ENCODE results near the gene INO80B. TPM values are rescaled to one million over a fixed set of nuclear protein-coding genes. Genes with fewer than 3 reads are reported as not detected.
A peak's percentile ranks its signal among the peaks of the same experiment; 100 is the strongest.

INO80B gene
- total RNA-seq, 1 experiment from 2014 or later = 26.5 TPM

- H3K27me3 ChIP-seq (ENCODE audit: control insufficient read depth, insufficient read depth, low read length) = no peaks in the 10 kb centered on the region
- peak overlapping the region; percentile 86 to 94 for H3K4me3 ChIP-seq (ENCODE audit: low read depth in 2 of 2, low read length in 2 of 2)
- ChIA-PET POLR2A (interaction anchor here (1.0 kb wide), 1 partner anchor 47 kb away, joined by 3 read pairs; no protein-coding TSS in a partner anchor), CTCF (interaction anchor here (0.6 to 0.9 kb wide), 2 partner anchors 26 to 81 kb away, joined by 4 to 7 read pairs; partner anchors contain the start of genes AUP1 and HTRA2)
- peaks cover 4% of the 10 kb centered on the region for H3K36me3 ChIP-seq (ENCODE audit: control insufficient read depth, insufficient read depth, low read length)
- TF ChIP-seq SIN3A (IDR thresholded peaks at IDR 0.05; ENCODE audit: borderline replicate concordance, insufficient read depth, low read depth, low read length) = 0 out of 2 replicates have a peak, but pooled peaks have one; percentile 22
- TF ChIP-seq CTCF (IDR thresholded peaks at IDR 0.05) = no peak
- no peak for TF ChIP-seq TCF7L2 (IDR thresholded peaks at IDR 0.05; ENCODE audit: low read depth, low read length)
- BruUV-seq (replicated peaks) = no TSS peak
- no peaks in the 10 kb centered on the region for H3K9me3 ChIP-seq (ENCODE audit: control insufficient read depth, insufficient read depth, low read depth, low read length)
- ATAC-seq (no peak), DNase-seq (ENCODE audit: low read depth, low spot score) (no peak)
- in situ Hi-C loops (cut with HindIII; ENCODE audit: low pct_unique_long_range_greater_than_20kb, low sequenced_read_pairs) (no loop called here), intact Hi-C loops (cut with micrococcal nuclease; ENCODE audit: unreplicated experiment) (loop anchor here (10.0 kb wide), 1 partner anchor 81 kb away; no protein-coding TSS in a partner anchor)
- peaks cover 53% of the 10 kb centered on the region for H3K4me1 ChIP-seq (ENCODE audit: control insufficient read depth, insufficient read depth, low read length)
- H3K27ac ChIP-seq (ENCODE audit: low read length) = peak overlapping the region; percentile 98
Observed at GRCh38 chr2:74503506-74504475, 48.9 kb downstream of the INO80B start.

GRCh38 chr2:74504591-74504990, 49.7 kb downstream of the INO80B start:
- TF ChIP-seq POLR2AphosphoS5 (IDR thresholded peaks at IDR 0.05; ENCODE audit: low read depth, low read length) = no peak
- no peak for TF ChIP-seq REST (IDR thresholded peaks at IDR 0.05; ENCODE audit: insufficient read depth in 1 of 2, low read depth in 2 of 2, low read length in 1 of 2)
- TF ChIP-seq TCF7L2 (IDR thresholded peaks at IDR 0.05; ENCODE audit: low read depth, low read length) = no peak
- TF ChIP-seq CTCF (IDR thresholded peaks at IDR 0.05) = no peak
- TF ChIP-seq SIN3A (IDR thresholded peaks at IDR 0.05; ENCODE audit: borderline replicate concordance, insufficient read depth, low read depth, low read length) = no peak
- in situ Hi-C loops (cut with HindIII; ENCODE audit: low pct_unique_long_range_greater_than_20kb, low sequenced_read_pairs) = no loop called here
- ATAC-seq = no peak
- Histone ChIP-seq H3K36me3 (ENCODE audit: control insufficient read depth, insufficient read depth, low read length) (peaks cover 4% of the 10 kb centered on the region), H3K27me3 (ENCODE audit: control insufficient read depth, insufficient read depth, low read length) (no peaks in the 10 kb centered on the region), H3K9me3 (ENCODE audit: control insufficient read depth, insufficient read depth, low read depth, low read length) (no peaks in the 10 kb centered on the region), H3K27ac (ENCODE audit: low read length) (peak overlapping the region; percentile 98), H3K4me1 (ENCODE audit: control insufficient read depth, insufficient read depth, low read length) (peaks cover 51% of the 10 kb centered on the region), H3K4me3 (ENCODE audit: low read depth in 2 of 2, low read length in 2 of 2) (peak overlapping the region; percentile 86 to 94)
- intact Hi-C loops (cut with micrococcal nuclease; ENCODE audit: unreplicated experiment) = loop anchor here (10.0 kb wide), 1 partner anchor 80 kb away; no protein-coding TSS in a partner anchor
- POLR2A ChIA-PET = interaction anchor here (1.0 kb wide), 1 partner anchor 46 kb away, joined by 3 read pairs; no protein-coding TSS in a partner anchor
- DNase-seq (ENCODE audit: low read depth, low spot score) = no peak
- TSS peak; percentile 81 for BruUV-seq (replicated peaks)
- CTCF ChIA-PET = interaction anchor here (0.7 to 0.9 kb wide), 2 partner anchors 25 to 46 kb away, joined by 4 to 11 read pairs; partner anchors contain the start of genes AUP1 and HTRA2
